Thoracic aorta (tissue), 2 donors: ENCODE measurements around the gene POLR1C. TPM values are rescaled to one million over a fixed set of nuclear protein-coding genes. Genes with fewer than 3 reads are reported as not detected.

Experiments used
- ATAC-seq: fragments of 150-250 bp; one replicate; pipeline ENCODE4 v1.8.0; 2017; ENCODE audit warnings: low read depth; ENCODE audit not compliant: insufficient number of reproducible peaks, low FRiP score
- DNase-seq: peaks from one replicate; pipeline ENCODE4 v3.0.0-alpha.2; 2020; ENCODE audit warnings: low spot score
- H3K27ac ChIP-seq, 2 donors: fragments of 200-600 bp; sonication (generic); 1 replicate in 1 of 2; 2 replicates in 1 of 2; pipeline ENCODE4 v1.5.1; 2016; ENCODE audit warnings: mild to moderate bottlenecking in 2 of 2, moderate library complexity in 2 of 2
- H3K27me3 ChIP-seq: fragments of 200-600 bp; sonication (generic); replicated peaks from 2 replicates; pipeline ENCODE4 v1.6.0; 2016; ENCODE audit warnings: mild to moderate bottlenecking; ENCODE audit not compliant: insufficient read depth
- H3K36me3 ChIP-seq: fragments of 200-600 bp; sonication (generic); one replicate; pipeline ENCODE4 v1.5.1; 2016
- H3K4me1 ChIP-seq, 2 donors: fragments of 200-600 bp; sonication (generic); 1 replicate in 1 of 2; 2 replicates in 1 of 2; pipeline versions ENCODE4 v1.5.1 to v1.6.0; 2016; ENCODE audit warnings: low read depth in 2 of 2, mild to moderate bottlenecking in 1 of 2; ENCODE audit not compliant: control insufficient read depth in 1 of 2
- H3K4me3 ChIP-seq: fragments of 200-600 bp; sonication (generic); 2 replicates; pipeline ENCODE4 v1.5.1; 2016; ENCODE audit warnings: mild to moderate bottlenecking
- H3K9me3 ChIP-seq: fragments of 200-600 bp; sonication (generic); 2 replicates; pipeline ENCODE4 v1.5.1; 2016
- CTCF ChIP-seq: fragments of 200-600 bp; sonication (generic); IDR thresholded peaks from one replicate; pipeline ENCODE4 v1.5.1; 2019; ENCODE audit warnings: antibody characterized with exemption
- total RNA-seq, 2 donors: library from RNA; depleted of rRNA; stranded (reverse); fragments of >200 nt; gene quantifications; one replicate each; pipeline versions ENCODE4 v1.1.0 to v1.2.3, GENCODE V29; 2016

POLR1C gene
- total RNA-seq, 2 donors from 2014 or later: 9.9 to 29.2 TPM

GRCh38 chr6:43469947-43470346, 46.9 kb upstream of the POLR1C start:
- Histone ChIP-seq H3K4me3 (no peak overlapping the region), H3K9me3 (no peaks in the 10 kb centered on the region), H3K27ac (no peak overlapping the region), H3K36me3 (no peaks in the 10 kb centered on the region), H3K27me3 (no peaks in the 10 kb centered on the region), H3K4me1 (no peaks in the 10 kb centered on the region)
- no peak for ATAC-seq
- no peak for DNase-seq
- TF ChIP-seq CTCF: no peak

- no peaks in the 10 kb centered on the region for H3K9me3 ChIP-seq
- DNase-seq: no peak
- H3K4me1 ChIP-seq: no peaks in the 10 kb centered on the region
- H3K4me3 ChIP-seq: no peak overlapping the region
- no peak for TF ChIP-seq CTCF
- ATAC-seq: no peak
- no peaks in the 10 kb centered on the region for H3K36me3 ChIP-seq
- no peak overlapping the region for H3K27ac ChIP-seq
- H3K27me3 ChIP-seq: no peaks in the 10 kb centered on the region
These were observed 45.5 kb upstream of the POLR1C start for GRCh38 chr6:43471399-43471798.

- H3K4me1 ChIP-seq: no peaks in the 10 kb centered on the region
These were observed 44.4 kb upstream of the POLR1C start for GRCh38 chr6:43472515-43472914.

GRCh38 chr6:43475516-43475915, 41.4 kb upstream of the POLR1C start:
- ATAC-seq (no peak), DNase-seq (no peak)
- Histone ChIP-seq H3K9me3 (no peaks in the 10 kb centered on the region), H3K4me1 (peaks cover 6 to 22% of the 10 kb centered on the region in 2 donors), H3K36me3 (no peaks in the 10 kb centered on the region), H3K27me3 (no peaks in the 10 kb centered on the region), H3K4me3 (no peak overlapping the region), H3K27ac (no peak overlapping the region)
- TF ChIP-seq CTCF: no peak

More at GRCh38 chr6:43472515-43472914, 44.4 kb upstream of the POLR1C start:
- DNase-seq (no peak), ATAC-seq (no peak)
- Histone ChIP-seq H3K36me3 (no peaks in the 10 kb centered on the region), H3K9me3 (no peaks in the 10 kb centered on the region), H3K27ac (no peak overlapping the region), H3K27me3 (no peaks in the 10 kb centered on the region), H3K4me3 (no peak overlapping the region)
- no peak for TF ChIP-seq CTCF

GRCh38 chr6:43476746-43477145, 40.1 kb upstream of the POLR1C start:
- no peak for TF ChIP-seq CTCF
- H3K27ac ChIP-seq: no peak overlapping the region
- peak overlapping the region; percentile 87 for H3K4me3 ChIP-seq
- no peaks in the 10 kb centered on the region for H3K9me3 ChIP-seq
- H3K36me3 ChIP-seq: no peaks in the 10 kb centered on the region
- H3K4me1 ChIP-seq: peaks cover 6 to 22% of the 10 kb centered on the region in 2 donors
- no peaks in the 10 kb centered on the region for H3K27me3 ChIP-seq
- ATAC-seq (no peak), DNase-seq (no peak)
